ENCODE data around the gene LACC1. TPM values are rescaled to one million over a fixed set of nuclear protein-coding genes. Genes with fewer than 3 reads are reported as not detected.

Gene LACC1
- total and polyA plus RNA-seq, 2 donors (not counting 1 experiment from before 2014, with no cell fraction given): 1.4 to 5.3 TPM

- Histone ChIP-seq H3K27ac (ENCODE audit: low read length in 2 of 2) (no peak overlapping the region), H3K4me1 (ENCODE audit: control insufficient read depth in 2 of 2, insufficient read depth in 2 of 2, low read length in 2 of 2) (peaks cover 4 to 8% of the 10 kb centered on the region in 2 donors), H3K9ac (ENCODE audit: low read length) (no peak overlapping the region), H3K79me2 (ENCODE audit: control insufficient read depth, insufficient read depth, low read length) (no peaks in the 10 kb centered on the region), H4K20me1 (ENCODE audit: control insufficient read depth, insufficient read depth, low read length, poor library complexity, severe bottlenecking) (no peaks in the 10 kb centered on the region), H3K4me2 (replicated peaks; ENCODE audit: low read depth, low read length, poor library complexity, severe bottlenecking) (no peak overlapping the region), H3K36me3 (replicated peaks in 1 of 2; ENCODE audit: control extremely low read depth in 1 of 2, control insufficient read depth in 1 of 2, extremely low read depth in 1 of 2, insufficient read depth in 2 of 2, low read length in 1 of 2) (peaks cover 0 to 2% of the 10 kb centered on the region in 2 experiments), H3K4me3 (ENCODE audit: control extremely low read depth in 1 of 5, extremely low read depth in 1 of 5, insufficient read depth in 1 of 5, low read depth in 2 of 5, low read length in 4 of 5) (no peak overlapping the region), H3K27me3 (replicated peaks in 1 of 4; ENCODE audit: control extremely low read depth in 1 of 4, control insufficient read depth in 3 of 4, insufficient read depth in 4 of 4, low read length in 3 of 4) (no peaks in the 10 kb centered on the region), H3K9me3 (ENCODE audit: control extremely low read depth in 1 of 3, control insufficient read depth in 2 of 3, insufficient read depth in 1 of 3, low read length in 2 of 3) (no peaks in the 10 kb centered on the region), H2AFZ (ENCODE audit: insufficient read depth, low read depth, low read length, poor library complexity, severe bottlenecking) (no peak overlapping the region)
- CTCF ChIA-PET: interaction anchor here (2.6 kb wide), 1 partner anchor 24 kb away, joined by 7 read pairs; no protein-coding TSS in a partner anchor
- Mint-ChIP-seq H3K27me3 (no peaks in the 10 kb centered on the region), H3K4me3 (no peak overlapping the region), H3K9me3 (ENCODE audit: insufficient read depth) (peaks cover 2% of the 10 kb centered on the region), H3K27ac (no peak overlapping the region), H3K4me1 (peaks cover 9% of the 10 kb centered on the region)
- ATAC-seq (ENCODE audit: low read depth): no peak
- intact Hi-C loops (cut with micrococcal nuclease): loop anchor here (5.0 kb wide), 1 partner anchor 258 kb away; no protein-coding TSS in a partner anchor
- no CpG with 5 or more reads among the region's 1 CpG for WGBS (ENCODE audit: insufficient coverage)
- POLR2A ChIA-PET: no interaction called here
- no peak for DNase-seq
- TF ChIP-seq CTCF (IDR thresholded peaks at IDR 0.05) (no peak), EZH2 (IDR thresholded peaks at IDR 0.05; ENCODE audit: borderline replicate concordance, insufficient read depth, low read depth, low read length, poor library complexity, severe bottlenecking) (no peak)
Measured at GRCh38 chr13:43884222-43884621, 4.5 kb downstream of the LACC1 start.

DNA sequence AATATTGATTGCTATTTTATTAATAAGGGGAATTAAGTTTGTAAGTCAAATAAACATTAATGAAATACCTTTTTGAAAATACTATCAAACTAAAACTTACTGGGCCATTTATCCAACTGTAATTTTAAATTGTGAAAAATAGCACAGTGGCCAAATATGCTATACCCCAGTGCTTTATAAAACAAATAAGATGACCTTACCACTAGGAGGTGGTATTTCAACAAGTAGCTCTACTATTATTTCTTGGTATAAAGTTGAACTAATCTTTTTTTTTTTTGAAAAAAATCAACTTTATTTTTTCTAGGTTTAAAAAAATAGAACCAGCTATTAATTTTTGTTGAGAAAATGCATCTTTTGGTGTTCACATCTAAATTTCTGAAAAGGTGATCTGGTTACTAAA lies 14.7 kb downstream of the LACC1 start:
- Histone ChIP-seq H2AFZ (ENCODE audit: insufficient read depth, low read depth, low read length, poor library complexity, severe bottlenecking) (no peak overlapping the region), H3K9ac (ENCODE audit: low read length) (no peak overlapping the region), H3K27me3 (replicated peaks in 1 of 4; ENCODE audit: control extremely low read depth in 1 of 4, control insufficient read depth in 3 of 4, insufficient read depth in 4 of 4, low read length in 3 of 4) (no peaks in the 10 kb centered on the region), H3K79me2 (ENCODE audit: control insufficient read depth, insufficient read depth, low read length) (no peaks in the 10 kb centered on the region), H3K9me3 (ENCODE audit: control extremely low read depth in 1 of 3, control insufficient read depth in 2 of 3, insufficient read depth in 1 of 3, low read length in 2 of 3) (no peaks in the 10 kb centered on the region), H3K27ac (ENCODE audit: low read length in 2 of 2) (no peak overlapping the region), H3K36me3 (replicated peaks in 1 of 2; ENCODE audit: control extremely low read depth in 1 of 2, control insufficient read depth in 1 of 2, extremely low read depth in 1 of 2, insufficient read depth in 2 of 2, low read length in 1 of 2) (no peaks in the 10 kb centered on the region), H3K4me3 (ENCODE audit: control extremely low read depth in 1 of 5, extremely low read depth in 1 of 5, insufficient read depth in 1 of 5, low read depth in 2 of 5, low read length in 4 of 5) (no peak overlapping the region), H3K4me1 (ENCODE audit: control insufficient read depth in 2 of 2, insufficient read depth in 2 of 2, low read length in 2 of 2) (no peaks in the 10 kb centered on the region), H4K20me1 (ENCODE audit: control insufficient read depth, insufficient read depth, low read length, poor library complexity, severe bottlenecking) (no peaks in the 10 kb centered on the region), H3K4me2 (replicated peaks; ENCODE audit: low read depth, low read length, poor library complexity, severe bottlenecking) (no peak overlapping the region)
- H3K27me3 Mint-ChIP-seq: no peaks in the 10 kb centered on the region
- TF ChIP-seq CTCF (IDR thresholded peaks at IDR 0.05) (peak; percentile 45), EZH2 (IDR thresholded peaks at IDR 0.05; ENCODE audit: borderline replicate concordance, insufficient read depth, low read depth, low read length, poor library complexity, severe bottlenecking) (no peak)
- no peak overlapping the region for H3K27ac Mint-ChIP-seq
- CTCF ChIA-PET: interaction anchor here (1.3 to 1.5 kb wide), 3 partner anchors 13 to 21 kb away, joined by 3 to 5 read pairs (median 3); no protein-coding TSS in a partner anchor
- H3K4me1 Mint-ChIP-seq: no peaks in the 10 kb centered on the region
- DNase-seq (no peak), ATAC-seq (ENCODE audit: low read depth) (no peak)
- H3K4me3 Mint-ChIP-seq: no peak overlapping the region
- POLR2A ChIA-PET: no interaction called here
- no peaks in the 10 kb centered on the region for H3K9me3 Mint-ChIP-seq (ENCODE audit: insufficient read depth)
- intact Hi-C loops (cut with micrococcal nuclease): no loop called here

All from B cell (primary cell).